ENCODE measurements around the gene HNRNPF. TPM values are rescaled to one million over a fixed set of nuclear protein-coding genes. Genes with fewer than 3 reads are reported as not detected.

HNRNPF gene
- total RNA-seq, 2 donors from 2014 or later: 57.8 to 78.7 TPM

- Histone ChIP-seq H3K9me3 (no peaks in the 10 kb centered on the region), H3K4me3 (no peak overlapping the region), H3K27ac (no peak overlapping the region), H3K36me3 (peaks cover 64% of the 10 kb centered on the region), H3K4me1 (peaks cover 0 to 16% of the 10 kb centered on the region in 2 donors), H3K27me3 (no peaks in the 10 kb centered on the region)
- TF ChIP-seq, protein P1, sequence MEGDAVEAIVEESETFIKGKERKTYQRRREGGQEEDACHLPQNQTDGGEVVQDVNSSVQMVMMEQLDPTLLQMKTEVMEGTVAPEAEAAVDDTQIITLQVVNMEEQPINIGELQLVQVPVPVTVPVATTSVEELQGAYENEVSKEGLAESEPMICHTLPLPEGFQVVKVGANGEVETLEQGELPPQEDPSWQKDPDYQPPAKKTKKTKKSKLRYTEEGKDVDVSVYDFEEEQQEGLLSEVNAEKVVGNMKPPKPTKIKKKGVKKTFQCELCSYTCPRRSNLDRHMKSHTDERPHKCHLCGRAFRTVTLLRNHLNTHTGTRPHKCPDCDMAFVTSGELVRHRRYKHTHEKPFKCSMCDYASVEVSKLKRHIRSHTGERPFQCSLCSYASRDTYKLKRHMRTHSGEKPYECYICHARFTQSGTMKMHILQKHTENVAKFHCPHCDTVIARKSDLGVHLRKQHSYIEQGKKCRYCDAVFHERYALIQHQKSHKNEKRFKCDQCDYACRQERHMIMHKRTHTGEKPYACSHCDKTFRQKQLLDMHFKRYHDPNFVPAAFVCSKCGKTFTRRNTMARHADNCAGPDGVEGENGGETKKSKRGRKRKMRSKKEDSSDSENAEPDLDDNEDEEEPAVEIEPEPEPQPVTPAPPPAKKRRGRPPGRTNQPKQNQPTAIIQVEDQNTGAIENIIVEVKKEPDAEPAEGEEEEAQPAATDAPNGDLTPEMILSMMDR (IDR thresholded peaks at IDR 0.05): no peak
- no peak for DNase-seq (ENCODE audit: low spot score)
Observed at GRCh38 chr10:43386549-43386948, 22.4 kb downstream of the HNRNPF start.

DNA sequence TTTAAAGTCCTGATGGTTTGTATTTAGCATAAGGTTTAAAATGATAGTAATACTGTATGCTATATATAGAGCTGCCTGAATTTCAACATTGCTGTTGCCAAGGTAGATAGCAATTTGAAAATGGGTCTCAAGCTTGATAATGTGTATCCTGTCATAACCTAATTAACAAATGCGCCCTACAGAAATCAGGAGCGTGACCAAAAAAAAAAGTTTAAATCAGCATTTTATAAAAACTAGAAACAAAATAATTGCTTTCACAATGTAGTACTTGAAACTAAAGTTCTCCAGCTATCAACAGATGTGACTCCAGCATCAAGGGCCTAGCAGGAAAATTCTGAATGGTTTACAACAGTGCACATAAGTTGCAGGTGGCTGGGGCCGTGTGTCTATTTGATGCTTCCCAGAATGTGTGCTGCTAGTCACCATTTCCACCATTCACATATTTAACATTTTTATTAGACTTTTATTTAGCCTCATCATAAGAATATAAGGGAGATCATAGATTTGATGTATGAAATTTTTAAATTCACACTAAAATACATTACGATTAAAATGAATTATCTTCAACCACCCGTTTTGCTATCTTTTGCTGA, 23.5 kb downstream of the HNRNPF start:
- DNase-seq (ENCODE audit: low spot score): no peak
- Histone ChIP-seq H3K4me1 (peaks cover 0 to 11% of the 10 kb centered on the region in 2 donors), H3K4me3 (no peak overlapping the region), H3K36me3 (peaks cover 54% of the 10 kb centered on the region), H3K27ac (no peak overlapping the region), H3K27me3 (no peaks in the 10 kb centered on the region), H3K9me3 (no peaks in the 10 kb centered on the region)
- TF ChIP-seq, protein P1 (IDR thresholded peaks at IDR 0.05): no peak

- H3K4me1 ChIP-seq: peaks cover 0 to under 1% of the 10 kb centered on the region in 2 donors
- H3K36me3 ChIP-seq: peaks cover 44% of the 10 kb centered on the region
- TF ChIP-seq, protein P1 (IDR thresholded peaks at IDR 0.05): no peak
- no peaks in the 10 kb centered on the region for H3K27me3 ChIP-seq
- H3K27ac ChIP-seq: no peak overlapping the region
- no peaks in the 10 kb centered on the region for H3K9me3 ChIP-seq
- no peak overlapping the region for H3K4me3 ChIP-seq
- DNase-seq (ENCODE audit: low spot score): no peak
Observed at GRCh38 chr10:43384252-43385221, 24.4 kb downstream of the HNRNPF start.

DNA sequence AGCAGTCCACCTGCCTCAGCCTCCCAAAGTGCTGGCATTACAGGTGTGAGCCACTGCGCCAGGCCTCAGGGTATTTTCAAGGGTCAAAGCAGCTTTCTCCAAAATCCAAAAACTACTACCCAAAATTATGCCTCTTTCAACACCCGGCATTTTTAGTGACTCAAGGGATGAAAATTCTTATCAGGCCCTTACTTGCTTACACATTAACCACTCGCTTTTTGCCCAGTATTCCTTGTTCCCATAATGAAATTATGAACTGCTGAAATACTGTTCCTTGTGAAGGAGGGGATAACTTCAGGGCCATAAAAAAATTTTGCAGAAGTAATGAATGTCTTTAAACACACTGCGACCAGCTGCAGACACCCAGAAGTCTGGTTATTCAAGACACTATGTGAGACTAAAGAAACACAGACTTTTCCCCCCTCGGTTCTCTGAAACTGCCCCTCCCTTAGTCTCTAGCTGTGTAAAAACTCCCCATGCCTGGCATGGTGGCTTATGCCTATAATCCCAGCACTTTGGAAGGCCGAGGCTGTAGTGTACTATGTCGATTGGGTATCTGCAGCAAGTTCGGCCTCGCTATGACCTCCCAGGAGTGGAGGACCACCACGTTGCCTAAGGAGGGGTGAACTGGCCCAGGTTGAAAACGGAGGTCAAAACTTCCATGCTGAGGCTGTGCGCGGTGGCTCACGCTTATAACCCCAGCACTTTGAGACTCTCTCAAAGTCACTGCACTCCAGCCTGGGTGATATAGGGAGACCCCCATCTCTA, 25.6 kb downstream of the HNRNPF start:
- Histone ChIP-seq H3K27ac (no peak overlapping the region), H3K4me3 (no peak overlapping the region), H3K27me3 (no peaks in the 10 kb centered on the region), H3K4me1 (no peaks in the 10 kb centered on the region), H3K36me3 (peaks cover 33% of the 10 kb centered on the region), H3K9me3 (no peaks in the 10 kb centered on the region)
- TF ChIP-seq, protein P1 (IDR thresholded peaks at IDR 0.05): no peak
- no peak for DNase-seq (ENCODE audit: low spot score)

GRCh38 chr10:43380610-43381222, 28.3 kb downstream of the HNRNPF start:
- Histone ChIP-seq H3K27ac (no peak overlapping the region), H3K4me3 (no peak overlapping the region), H3K27me3 (no peaks in the 10 kb centered on the region), H3K4me1 (no peaks in the 10 kb centered on the region), H3K36me3 (peaks cover 6% of the 10 kb centered on the region), H3K9me3 (no peaks in the 10 kb centered on the region)
- TF ChIP-seq, protein P1 (IDR thresholded peaks at IDR 0.05): no peak
- DNase-seq (ENCODE audit: low spot score): no peak

All from right atrium auricular region (tissue), 2 donors.